ENCODE data around the gene ADAM12. TPM values are rescaled to one million over a fixed set of nuclear protein-coding genes. Genes with fewer than 3 reads are reported as not detected.

Gene ADAM12
- total and polyA plus RNA-seq, 2 donors (not counting 3 experiments of a cell fraction or from before 2014, with no cell fraction given), result 0.22 to 0.33 TPM

DNA sequence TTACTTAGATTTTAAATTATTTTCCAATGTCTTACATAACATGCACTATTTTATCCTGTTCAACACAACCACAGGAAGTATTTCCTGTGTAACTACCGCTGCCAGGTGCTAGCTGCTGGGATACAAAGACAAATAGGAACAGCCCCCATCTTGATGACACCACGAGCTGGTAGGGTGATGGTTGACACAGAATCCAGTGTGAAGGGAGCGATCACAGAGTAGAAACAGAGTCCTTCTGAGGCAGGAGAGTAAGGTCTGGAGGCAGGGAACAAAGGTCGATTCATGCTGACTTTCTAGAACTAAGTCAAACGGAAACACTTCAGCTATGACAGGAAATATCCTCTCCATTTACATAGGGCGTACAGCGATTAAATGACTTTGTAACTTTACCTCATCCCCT is 232.3 kb downstream of the ADAM12 start:
- Histone ChIP-seq H3K4me1 (ENCODE audit: control insufficient read depth, extremely low read depth, insufficient read depth, low read length) (no peaks in the 10 kb centered on the region), H3K9ac (replicated peaks; ENCODE audit: extremely low read depth, insufficient read depth, low read length) (no peak overlapping the region), H3K9me1 (replicated peaks; ENCODE audit: control insufficient read depth, extremely low read depth, insufficient read depth, low read length) (no peaks in the 10 kb centered on the region), H3K4me3 (replicated peaks in 1 of 3; ENCODE audit: insufficient read depth in 1 of 3, low read depth in 1 of 3, low read length in 3 of 3) (no peak overlapping the region), H3K9me3 (replicated peaks; ENCODE audit: control insufficient read depth, insufficient read depth, low read length) (no peaks in the 10 kb centered on the region), H3K27me3 (ENCODE audit: control insufficient read depth in 2 of 2, insufficient read depth in 2 of 2, low read length in 2 of 2) (no peaks in the 10 kb centered on the region), H4K20me1 (replicated peaks; ENCODE audit: control insufficient read depth, extremely low read depth, insufficient read depth, low read length) (no peaks in the 10 kb centered on the region), H3K27ac (ENCODE audit: insufficient read depth, low read depth, low read length) (no peak overlapping the region), H3K79me2 (ENCODE audit: control insufficient read depth, insufficient read depth, low read length) (no peaks in the 10 kb centered on the region), H3K36me3 (ENCODE audit: control insufficient read depth in 2 of 2, extremely low read depth in 1 of 2, insufficient read depth in 2 of 2, low read length in 2 of 2) (no peaks in the 10 kb centered on the region), H2AFZ (ENCODE audit: low read depth, low read length) (no peak overlapping the region), H3K4me2 (ENCODE audit: insufficient read depth, low read length) (no peak overlapping the region)
- TF ChIP-seq, protein P1, sequence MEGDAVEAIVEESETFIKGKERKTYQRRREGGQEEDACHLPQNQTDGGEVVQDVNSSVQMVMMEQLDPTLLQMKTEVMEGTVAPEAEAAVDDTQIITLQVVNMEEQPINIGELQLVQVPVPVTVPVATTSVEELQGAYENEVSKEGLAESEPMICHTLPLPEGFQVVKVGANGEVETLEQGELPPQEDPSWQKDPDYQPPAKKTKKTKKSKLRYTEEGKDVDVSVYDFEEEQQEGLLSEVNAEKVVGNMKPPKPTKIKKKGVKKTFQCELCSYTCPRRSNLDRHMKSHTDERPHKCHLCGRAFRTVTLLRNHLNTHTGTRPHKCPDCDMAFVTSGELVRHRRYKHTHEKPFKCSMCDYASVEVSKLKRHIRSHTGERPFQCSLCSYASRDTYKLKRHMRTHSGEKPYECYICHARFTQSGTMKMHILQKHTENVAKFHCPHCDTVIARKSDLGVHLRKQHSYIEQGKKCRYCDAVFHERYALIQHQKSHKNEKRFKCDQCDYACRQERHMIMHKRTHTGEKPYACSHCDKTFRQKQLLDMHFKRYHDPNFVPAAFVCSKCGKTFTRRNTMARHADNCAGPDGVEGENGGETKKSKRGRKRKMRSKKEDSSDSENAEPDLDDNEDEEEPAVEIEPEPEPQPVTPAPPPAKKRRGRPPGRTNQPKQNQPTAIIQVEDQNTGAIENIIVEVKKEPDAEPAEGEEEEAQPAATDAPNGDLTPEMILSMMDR (IDR thresholded peaks at IDR 0.05; ENCODE audit: extremely low read depth in 1 of 2, insufficient read depth in 1 of 2, low read depth in 1 of 2, low read length in 2 of 2), result no peak
- TF ChIP-seq POLR2AphosphoS5 (IDR thresholded peaks at IDR 0.05; ENCODE audit: insufficient read depth, low read depth, low read length), result no peak
- no peak for TF ChIP-seq EZH2 (IDR thresholded peaks at IDR 0.05; ENCODE audit: borderline replicate concordance, low read depth, low read length, severe bottlenecking)
- no peak for TF ChIP-seq JUN (IDR thresholded peaks at IDR 0.05; ENCODE audit: borderline replicate concordance, insufficient read depth, insufficient read length, low read depth)
- TF ChIP-seq FOS (IDR thresholded peaks at IDR 0.05; ENCODE audit: borderline replicate concordance, insufficient read depth, low read length), result no peak
- no peak for TF ChIP-seq GATA2 (IDR thresholded peaks at IDR 0.05; ENCODE audit: insufficient read depth, insufficient read length, low read depth, low read length)
- no peak for TF ChIP-seq POLR2A (IDR thresholded peaks at IDR 0.05; ENCODE audit: low read depth, low read length)
- no peak for TF ChIP-seq MYC (IDR thresholded peaks at IDR 0.05; ENCODE audit: low read depth, low read length)
- TF ChIP-seq, protein P2, sequence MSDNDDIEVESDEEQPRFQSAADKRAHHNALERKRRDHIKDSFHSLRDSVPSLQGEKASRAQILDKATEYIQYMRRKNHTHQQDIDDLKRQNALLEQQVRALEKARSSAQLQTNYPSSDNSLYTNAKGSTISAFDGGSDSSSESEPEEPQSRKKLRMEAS (IDR thresholded peaks at IDR 0.05; ENCODE audit: insufficient read depth, insufficient read length), result no peak
- DNase-seq (ENCODE audit: low read depth, low spot score) (no peak), FAIRE-seq (no peak)
- no TSS peak for BruUV-seq (replicated peaks)
- ChIA-PET CTCF (no interaction called here), POLR2A (no interaction called here)
- dilution Hi-C loops (cut with MboI; ENCODE audit: extremely low pct_ligation_motif_present, low sequenced_read_pairs) (no loop called here), intact Hi-C loops (cut with micrococcal nuclease) (no loop called here)
